WERI-Rb-1 (cell line): ENCODE measurements around the gene HTR3A.

Source experiments
- DNase-seq: peaks from one replicate; pipeline ENCODE4 v3.0.0-alpha.2; 2020
- H3K27ac ChIP-seq: fragments of 250-450 bp; sonication (Bioruptor Pico); 2 replicates; pipeline ENCODE4 v1.5.1; 2020; ENCODE audit warnings: mild to moderate bottlenecking, moderate library complexity
- H3K27me3 ChIP-seq: fragments of 250-450 bp; sonication (Bioruptor Pico); 2 replicates; pipeline ENCODE4 v1.5.1; 2021; ENCODE audit warnings: mild to moderate bottlenecking, low read depth, moderate library complexity; ENCODE audit not compliant: insufficient read depth, severe bottlenecking
- H3K36me3 ChIP-seq: fragments of 250-450 bp; sonication (Bioruptor Pico); 2 replicates; pipeline ENCODE4 v1.5.1; 2020; ENCODE audit warnings: mild to moderate bottlenecking, moderate library complexity
- H3K4me3 ChIP-seq: 2 replicates; pipeline ENCODE4 v1.5.1; 2011; ENCODE audit warnings: low read depth, mild to moderate bottlenecking, control low read depth, low read length
- H3K9me3 ChIP-seq: fragments of 250-450 bp; sonication (Bioruptor Pico); 2 replicates; pipeline ENCODE4 v1.5.1; 2021; ENCODE audit warnings: mild to moderate bottlenecking, moderate library complexity; ENCODE audit not compliant: severe bottlenecking
- CTCF ChIP-seq: IDR thresholded peaks from 2 replicates; pipeline ENCODE4 v1.5.1; 2011; ENCODE audit warnings: low read depth, mild to moderate bottlenecking, control low read depth, inconsistent platforms, low read length

HTR3A gene

GRCh38 chr11:114027391-114027790, 52.5 kb downstream of the HTR3A start:
- TF ChIP-seq CTCF, result no peak
- H3K36me3 ChIP-seq, result no peaks in the 10 kb centered on the region
- H3K9me3 ChIP-seq, result no peaks in the 10 kb centered on the region
- H3K4me3 ChIP-seq, result no peak overlapping the region
- no peak for DNase-seq
- no peak overlapping the region for H3K27ac ChIP-seq
- no peaks in the 10 kb centered on the region for H3K27me3 ChIP-seq

GRCh38 chr11:114027926-114028325, 53.0 kb downstream of the HTR3A start:
- no peaks in the 10 kb centered on the region for H3K27me3 ChIP-seq
- H3K4me3 ChIP-seq, result no peak overlapping the region
- DNase-seq, result no peak
- H3K9me3 ChIP-seq, result no peaks in the 10 kb centered on the region
- TF ChIP-seq CTCF, result no peak
- H3K36me3 ChIP-seq, result no peaks in the 10 kb centered on the region
- no peak overlapping the region for H3K27ac ChIP-seq

- Histone ChIP-seq H3K36me3 (no peaks in the 10 kb centered on the region), H3K27me3 (no peaks in the 10 kb centered on the region), H3K4me3 (no peak overlapping the region), H3K9me3 (no peaks in the 10 kb centered on the region), H3K27ac (no peak overlapping the region)
- DNase-seq, result no peak
- no peak for TF ChIP-seq CTCF
These were observed 56.5 kb downstream of the HTR3A start for GRCh38 chr11:114031246-114031966.

GRCh38 chr11:114031967-114032320, 57.0 kb downstream of the HTR3A start:
- H3K27me3 ChIP-seq, result no peaks in the 10 kb centered on the region
- no peak for DNase-seq
- H3K4me3 ChIP-seq, result no peak overlapping the region
- H3K27ac ChIP-seq, result no peak overlapping the region
- no peak for TF ChIP-seq CTCF
- H3K9me3 ChIP-seq, result no peaks in the 10 kb centered on the region
- H3K36me3 ChIP-seq, result no peaks in the 10 kb centered on the region

GRCh38 chr11:114033066-114033465, 58.2 kb downstream of the HTR3A start:
- Histone ChIP-seq H3K27me3 (no peaks in the 10 kb centered on the region), H3K4me3 (no peak overlapping the region), H3K9me3 (no peaks in the 10 kb centered on the region), H3K36me3 (no peaks in the 10 kb centered on the region), H3K27ac (no peak overlapping the region)
- no peak for DNase-seq
- no peak for TF ChIP-seq CTCF

GRCh38 chr11:114033572-114033971, 58.7 kb downstream of the HTR3A start:
- no peak for TF ChIP-seq CTCF
- DNase-seq, result no peak
- H3K27me3 ChIP-seq, result no peaks in the 10 kb centered on the region

More at GRCh38 chr11:114033572-114033971, 58.7 kb downstream of the HTR3A start:
- Histone ChIP-seq H3K27ac (no peak overlapping the region), H3K4me3 (no peak overlapping the region), H3K36me3 (no peaks in the 10 kb centered on the region), H3K9me3 (no peaks in the 10 kb centered on the region)
